ENCODE results near the gene IDH3B. TPM values are rescaled to one million over a fixed set of nuclear protein-coding genes. Genes with fewer than 3 reads are reported as not detected.

The IDH3B gene
- 103 TPM for total RNA-seq

GRCh38 chr20:2663887-2664719 lies at the start of gene IDH3B:
Gene IDH3B (minus strand): TSS chr20:2664216. CDS start chr20:2664188, 28 bp downstream.

GRCh38 chr20:2692036-2692885 lies 28.2 kb upstream of the IDH3B start, which contains the start of gene EBF4:
Gene EBF4 (plus strand): TSS chr20:2692780. CDS start chr20:2693646, 866 bp downstream.

GRCh38 chr20:2651772-2652723 lies 12.0 kb downstream of the IDH3B start, which contains the start of gene NOP56:
Gene NOP56 (plus strand): TSS chr20:2652632. CDS start chr20:2652661, 29 bp downstream.

Small RNA genes within 50 kb of the gene (small RNA-seq; reads per million reads assigned to genes)
- gene SNORA51 (ENCODE audit: low replicate concordance) (not detected), gene SNORD110 (ENCODE audit: low replicate concordance) (not detected), gene SNORD56 (ENCODE audit: low replicate concordance) (not detected), gene SNORD57 (ENCODE audit: low replicate concordance) (not detected), gene SNORD86 (ENCODE audit: low replicate concordance) (not detected)

Other genes starting within 250 kb of the IDH3B start
- gene SNRPB, start 193.4 kb downstream of the IDH3B start, total RNA-seq: 98.3 TPM
- gene ZNF343, start 155.3 kb downstream of the IDH3B start, total RNA-seq: 23.6 TPM
- gene TMC2, start 127.6 kb downstream of the IDH3B start, total RNA-seq: not detected
- 104 TPM for gene NOP56, start 11.6 kb downstream of the IDH3B start, total RNA-seq
- 18.3 TPM for gene EBF4, start 28.6 kb upstream of the IDH3B start, total RNA-seq
- gene CPXM1, start 136.4 kb upstream of the IDH3B start, total RNA-seq: 146 TPM
- not detected for gene C20orf141, start 150.8 kb upstream of the IDH3B start, total RNA-seq
- gene TMEM239, start 152.1 kb upstream of the IDH3B start, total RNA-seq: not detected
- gene PCED1A, start 176.4 kb upstream of the IDH3B start, total RNA-seq: 62.2 TPM
- gene VPS16, start 176.5 kb upstream of the IDH3B start, total RNA-seq: 38.4 TPM
- gene PTPRA, start 209.3 kb upstream of the IDH3B start, total RNA-seq: 71.7 TPM

All from metanephros (tissue), 2 donors.